Upper lobe of left lung (tissue), 6 donors: Measurements from ENCODE around the gene AGAP1. TPM values are rescaled to one million over a fixed set of nuclear protein-coding genes. Genes with fewer than 3 reads are reported as not detected.

Source experiments
- ATAC-seq, 2 donors: fragments of 200-7000 bp; cut with Tn5 transposase; one replicate each; pipeline ENCODE4 v1.9.1; 2022; ENCODE audit warnings: mild to moderate bottlenecking in 2 of 2, moderate library complexity in 2 of 2; ENCODE audit not compliant: low FRiP score in 2 of 2
- DNase-seq, 2 donors: peaks; one replicate each; pipeline ENCODE4 v3.0.0-alpha.2; 2019 to 2020
- H3K27ac ChIP-seq, 4 donors: fragments of 200-600 bp; sonication (generic); one replicate each; pipeline ENCODE4 v1.5.1; 2016 to 2019
- H3K27me3 ChIP-seq, 4 donors: fragments of 200-600 bp; sonication (generic); one replicate each; pipeline ENCODE4 v1.5.1; 2017 to 2019
- H3K36me3 ChIP-seq, 4 donors: fragments of 200-600 bp; sonication (generic); one replicate each; pipeline ENCODE4 v1.5.1; 2016 to 2019
- H3K4me1 ChIP-seq, 4 donors: fragments of 200-600 bp; sonication (generic); one replicate each; pipeline ENCODE4 v1.5.1; 2018 to 2019
- H3K4me3 ChIP-seq, 4 donors: fragments of 200-600 bp; sonication (generic); one replicate each; pipeline ENCODE4 v1.5.1; 2017 to 2019; ENCODE audit warnings: mild to moderate bottlenecking in 2 of 4, moderate library complexity in 1 of 4
- H3K9me3 ChIP-seq, 4 donors: fragments of 200-600 bp; sonication (generic); one replicate each; pipeline ENCODE4 v1.5.1; 2018 to 2019
- CTCF ChIP-seq, 6 experiments: fragments of 450-650 bp in 4 of 6; fragments of 200-600 bp in 2 of 6; sonication (generic) in 2 of 6; IDR thresholded peaks; one replicate each; pipeline ENCODE4 v1.5.1; 2016 to 2019; ENCODE audit warnings: antibody characterized with exemption in 6 of 6
- EP300 ChIP-seq, 4 donors: sonication (generic); formaldehyde crosslinking; IDR thresholded peaks; one replicate each; pipeline ENCODE4 v1.5.1; 2017; ENCODE audit warnings: antibody characterized with exemption in 4 of 4, control low read depth in 2 of 4
- POLR2A ChIP-seq, 4 donors: fragments of 450-650 bp; IDR thresholded peaks; one replicate each; pipeline ENCODE4 v1.5.1; 2016 to 2017; ENCODE audit warnings: antibody characterized with exemption in 4 of 4, mild to moderate bottlenecking in 2 of 4
- POLR2AphosphoS5 ChIP-seq, 2 donors: sonication (generic); formaldehyde crosslinking; IDR thresholded peaks; one replicate each; pipeline ENCODE4 v1.5.1; 2017; ENCODE audit warnings: antibody characterized with exemption in 2 of 2
- WGBS, 2 donors: methylation state at CpG; one replicate each; pipeline ENCODE4 v1.1.5; 2017 to 2018; 5-methylcytosine and 5-hydroxymethylcytosine counted together
- total RNA-seq, 6 donors: library from RNA; depleted of rRNA in 4 of 6; stranded (reverse); fragments of >200 nt in 4 of 6; gene quantifications; one replicate each; pipeline versions ENCODE4 v1.1.0 to v1.2.1, GENCODE V29; 2016 to 2021
- donor health status: DM: no; HTN: no; CAD: no; lungs with moderate emphysema.
- donor health status: DM: no; HTN: yes; CAD: no; lungs with severe emphysema.

AGAP1 gene
- total RNA-seq, 6 donors from 2014 or later, result 25.5 to 45.1 (median 30.7) TPM

- Histone ChIP-seq H3K27ac (no peak overlapping the region), H3K4me3 (no peak overlapping the region), H3K27me3 (no peaks in the 10 kb centered on the region), H3K4me1 (no peaks in the 10 kb centered on the region), H3K36me3 (peaks cover 0 to 6% (median 2%) of the 10 kb centered on the region in 4 donors), H3K9me3 (no peaks in the 10 kb centered on the region)
- no peak for TF ChIP-seq EP300 (IDR thresholded peaks at IDR 0.05)
- no peak for TF ChIP-seq POLR2A (IDR thresholded peaks at IDR 0.05)
- TF ChIP-seq POLR2AphosphoS5 (IDR thresholded peaks at IDR 0.05), result no peak
- no peak for TF ChIP-seq CTCF (IDR thresholded peaks at IDR 0.05)
- 85 to 87% methylated on average over 9 of the region's 9 CpGs for WGBS, 2 donors
- ATAC-seq, result no peak
- no peak for DNase-seq
These were observed 333.0 kb downstream of the AGAP1 start for GRCh38 chr2:235826826-235827225.

GRCh38 chr2:235827585-235827992 is 333.7 kb downstream of the AGAP1 start:
- no peak for ATAC-seq
- WGBS, 2 donors, result 92 to 98% methylated on average over 9 to 10 of the region's 10 CpGs
- DNase-seq, result no peak

GRCh38 chr2:235829726-235830125 is 335.9 kb downstream of the AGAP1 start:
- 89 to 94% methylated on average over 8 of the region's 8 CpGs for WGBS, 2 donors
- Histone ChIP-seq H3K36me3 (peaks cover 0 to 4% (median 0%) of the 10 kb centered on the region in 4 donors), H3K27me3 (no peaks in the 10 kb centered on the region), H3K4me1 (no peaks in the 10 kb centered on the region), H3K27ac (no peak overlapping the region), H3K4me3 (no peak overlapping the region), H3K9me3 (no peaks in the 10 kb centered on the region)
- TF ChIP-seq POLR2AphosphoS5 (IDR thresholded peaks at IDR 0.05), result no peak
- no peak for TF ChIP-seq EP300 (IDR thresholded peaks at IDR 0.05)
- TF ChIP-seq CTCF (IDR thresholded peaks at IDR 0.05), result no peak
- TF ChIP-seq POLR2A (IDR thresholded peaks at IDR 0.05), result no peak
- DNase-seq, result no peak
- no peak for ATAC-seq

More at GRCh38 chr2:235827585-235827992, 333.7 kb downstream of the AGAP1 start:
- Histone ChIP-seq H3K4me1 (no peaks in the 10 kb centered on the region), H3K9me3 (no peaks in the 10 kb centered on the region), H3K36me3 (peaks cover 0 to 4% (median under 1%) of the 10 kb centered on the region in 4 donors), H3K27ac (no peak overlapping the region), H3K27me3 (no peaks in the 10 kb centered on the region), H3K4me3 (no peak overlapping the region)
- no peak for TF ChIP-seq POLR2AphosphoS5 (IDR thresholded peaks at IDR 0.05)
- no peak for TF ChIP-seq EP300 (IDR thresholded peaks at IDR 0.05)
- TF ChIP-seq CTCF (IDR thresholded peaks at IDR 0.05), result no peak
- no peak for TF ChIP-seq POLR2A (IDR thresholded peaks at IDR 0.05)

GRCh38 chr2:235831755-235832154 is 337.9 kb downstream of the AGAP1 start:
- no peak for TF ChIP-seq POLR2AphosphoS5 (IDR thresholded peaks at IDR 0.05)
- TF ChIP-seq POLR2A (IDR thresholded peaks at IDR 0.05), result no peak
- TF ChIP-seq EP300 (IDR thresholded peaks at IDR 0.05), result no peak
- no peak for TF ChIP-seq CTCF (IDR thresholded peaks at IDR 0.05)
- ATAC-seq (no peak), DNase-seq (no peak)
- Histone ChIP-seq H3K9me3 (no peaks in the 10 kb centered on the region), H3K4me1 (no peaks in the 10 kb centered on the region), H3K4me3 (no peak overlapping the region), H3K36me3 (peaks cover 0 to 4% (median 0%) of the 10 kb centered on the region in 4 donors), H3K27ac (no peak overlapping the region), H3K27me3 (no peaks in the 10 kb centered on the region)
- WGBS, 2 donors, result 77 to 92% methylated on average over 1 of the region's 1 CpG

- no peaks in the 10 kb centered on the region for H3K27me3 ChIP-seq
- DNase-seq (peak; percentile 14 to 58), ATAC-seq (no peak)
- H3K4me3 ChIP-seq, result no peak overlapping the region
- TF ChIP-seq POLR2AphosphoS5 (IDR thresholded peaks at IDR 0.05), result no peak
- no peak for TF ChIP-seq CTCF (IDR thresholded peaks at IDR 0.05)
- no peak for TF ChIP-seq EP300 (IDR thresholded peaks at IDR 0.05)
- no peak for TF ChIP-seq POLR2A (IDR thresholded peaks at IDR 0.05)
- H3K4me1 ChIP-seq, result no peaks in the 10 kb centered on the region
- WGBS, 2 donors, result 96% methylated on average over 9 to 14 of the region's 14 CpGs
- no peaks in the 10 kb centered on the region for H3K9me3 ChIP-seq
- H3K27ac ChIP-seq, result no peak overlapping the region
- peaks cover 0 to 4% (median 0%) of the 10 kb centered on the region in 4 donors for H3K36me3 ChIP-seq
These were observed 339.1 kb downstream of the AGAP1 start for GRCh38 chr2:235832941-235833340.
